Kasumi-1 (cell line): ENCODE measurements around the gene MS4A6E.
"Not testable (repeated sequence)": the region's sequence is repeated elsewhere in the genome, so short reads cannot be mapped to it uniquely, and the experiment has no call there.

Source experiments
- DNase-seq, 2 experiments: peaks; one replicate each; lab custom pipeline; 2025; lab: John Stamatoyannopoulos, UW

Gene MS4A6E, protein sequence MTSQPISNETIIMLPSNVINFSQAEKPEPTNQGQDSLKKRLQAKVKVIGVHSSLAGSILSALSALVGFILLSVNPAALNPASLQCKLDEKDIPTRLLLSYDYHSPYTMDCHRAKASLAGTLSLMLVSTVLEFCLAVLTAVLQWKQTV

DNA sequence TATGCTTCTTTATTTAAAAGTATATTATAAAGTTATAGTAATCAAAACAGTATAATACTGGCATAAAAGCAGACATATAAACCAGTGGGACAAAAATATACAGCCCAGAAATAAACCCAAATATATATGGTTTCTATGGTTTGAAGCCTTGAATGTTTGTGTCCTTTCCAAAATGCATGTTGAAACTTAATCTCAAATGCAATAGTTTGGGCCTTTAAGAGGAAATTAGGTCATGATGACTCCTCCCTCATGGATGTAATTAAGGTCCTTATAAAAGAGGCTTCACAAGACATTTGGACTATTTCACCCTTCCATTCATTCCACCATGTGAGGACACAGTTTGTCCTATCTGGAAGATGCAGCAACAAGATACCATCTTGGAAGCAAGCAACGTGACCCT is at the start of gene MS4A6E:
TSS of gene MS4A6E (plus strand) at position 301 of the 400 bp plus-strand sequence. CDS start 7,641 bp downstream, outside the sequence.
- DNase-seq, result no peak

DNA sequence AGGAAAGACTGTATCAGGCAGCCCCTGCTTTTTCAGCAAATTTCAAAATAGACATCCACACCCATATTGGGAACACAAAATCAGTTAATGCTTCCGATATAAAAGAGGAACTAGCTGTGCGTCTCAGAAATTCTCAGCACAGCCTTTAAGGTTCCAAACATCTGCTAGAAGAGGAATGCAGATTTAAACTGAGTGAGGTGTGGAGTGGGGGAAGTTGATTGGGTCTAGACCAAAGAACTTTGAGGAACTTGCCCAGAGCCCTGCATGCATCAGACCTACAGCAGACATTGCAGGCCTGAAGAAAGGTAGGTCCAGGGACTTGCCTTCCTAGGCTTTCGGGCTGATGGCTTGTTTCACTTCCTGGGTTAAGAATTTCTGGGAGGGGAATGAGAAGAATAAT is 46.6 kb upstream of the MS4A6E start, which contains the start of gene MS4A4A:
TSS of gene MS4A4A (plus strand) at position 255 of the 400 bp plus-strand sequence. CDS start at position 265, 10 bp downstream.
- peak; percentile 94 to 96 for DNase-seq

DNA sequence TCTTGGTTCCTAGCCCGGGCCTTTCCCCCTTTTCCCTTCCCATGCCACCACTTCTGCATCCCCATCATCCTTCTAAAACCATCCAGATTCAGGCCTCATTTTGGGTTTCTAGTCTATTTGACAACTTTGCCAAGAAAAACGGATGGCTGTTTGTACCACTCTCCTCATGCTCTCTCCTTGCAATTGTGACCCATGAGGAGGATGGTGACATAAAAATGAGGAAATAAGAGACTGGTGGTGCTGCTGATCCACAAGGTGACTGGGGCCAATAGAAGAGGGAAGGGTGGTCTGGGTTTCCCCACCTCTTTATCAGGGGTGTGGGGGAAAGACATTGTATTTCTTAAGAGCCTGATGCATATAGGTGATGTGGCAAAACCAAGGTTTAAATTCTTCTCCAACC is 45.6 kb upstream of the MS4A6E start:
- DNase-seq, result no peak

DNA sequence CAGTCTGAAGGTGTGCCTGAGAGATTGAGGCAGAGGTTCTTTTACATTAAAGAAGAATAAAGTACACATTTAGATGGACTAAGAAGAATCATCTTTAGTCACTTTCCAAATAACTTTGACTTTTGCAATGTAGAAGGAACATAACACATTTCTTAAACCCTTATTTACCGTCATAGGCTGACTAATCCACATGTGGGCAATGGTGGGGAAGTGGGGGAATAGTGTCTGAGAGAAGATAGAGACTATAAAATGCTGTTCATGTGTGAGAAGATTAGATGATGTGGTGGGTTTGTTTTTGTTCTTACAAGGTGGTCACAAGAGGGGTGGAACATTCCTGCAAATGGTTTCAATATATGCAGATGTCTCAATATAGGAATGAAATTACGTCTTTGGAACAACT is 44.8 kb upstream of the MS4A6E start:
- DNase-seq, result no peak

DNA sequence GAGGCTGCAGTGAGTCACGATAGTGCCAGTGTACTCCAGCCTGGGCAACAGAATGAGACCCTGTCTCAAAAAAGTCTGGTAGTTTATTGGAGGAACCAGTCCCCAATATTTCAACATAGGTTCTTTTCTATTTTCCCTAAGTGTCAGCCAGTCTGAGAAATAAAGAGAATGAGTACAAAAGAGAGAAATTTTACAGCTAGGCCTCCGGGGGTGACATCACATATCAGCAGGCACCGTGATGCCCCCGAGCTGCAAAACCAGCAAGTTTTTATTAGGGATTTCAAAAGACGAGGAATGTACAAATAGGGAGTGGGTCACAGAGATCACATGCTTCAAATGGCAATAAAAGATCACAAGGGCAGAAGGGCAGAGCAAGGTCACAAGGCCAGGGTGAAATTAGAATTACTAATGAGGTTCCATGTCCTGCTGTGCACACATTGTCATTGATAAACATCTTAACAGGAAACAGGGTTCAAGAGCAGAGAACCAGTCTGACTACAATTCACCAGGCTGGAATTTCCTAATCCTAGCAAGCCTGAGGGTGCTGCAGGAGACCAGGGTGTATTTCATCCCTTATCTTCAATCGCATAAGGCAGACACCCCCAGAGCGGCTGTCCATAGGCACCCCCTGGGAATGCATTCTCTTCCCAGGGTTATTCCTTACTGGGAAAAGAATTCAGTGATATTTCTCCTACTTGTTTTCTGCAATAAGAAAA is 41.5 kb upstream of the MS4A6E start:
- DNase-seq, result not testable (repeated sequence)

DNA sequence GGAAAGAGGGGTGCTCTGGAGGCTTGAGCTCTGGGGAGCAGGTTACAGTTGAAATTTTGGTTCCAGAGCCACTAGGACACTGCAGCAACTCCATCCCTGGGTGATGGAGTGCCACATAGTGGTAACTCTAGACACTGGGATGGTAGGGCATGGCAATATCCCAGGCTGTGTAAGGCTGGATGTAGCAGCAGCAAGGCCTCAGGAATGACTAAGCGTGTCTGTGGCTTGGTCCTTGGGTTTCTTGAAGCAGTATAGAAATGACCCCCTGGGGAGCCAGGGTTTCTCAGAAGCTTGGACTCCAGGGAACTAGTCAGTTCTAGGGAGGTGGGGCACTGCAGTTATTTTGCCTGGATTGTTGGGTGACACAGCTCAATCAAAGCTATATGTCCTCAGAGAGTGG is 38.5 kb upstream of the MS4A6E start:
- no peak for DNase-seq

DNA sequence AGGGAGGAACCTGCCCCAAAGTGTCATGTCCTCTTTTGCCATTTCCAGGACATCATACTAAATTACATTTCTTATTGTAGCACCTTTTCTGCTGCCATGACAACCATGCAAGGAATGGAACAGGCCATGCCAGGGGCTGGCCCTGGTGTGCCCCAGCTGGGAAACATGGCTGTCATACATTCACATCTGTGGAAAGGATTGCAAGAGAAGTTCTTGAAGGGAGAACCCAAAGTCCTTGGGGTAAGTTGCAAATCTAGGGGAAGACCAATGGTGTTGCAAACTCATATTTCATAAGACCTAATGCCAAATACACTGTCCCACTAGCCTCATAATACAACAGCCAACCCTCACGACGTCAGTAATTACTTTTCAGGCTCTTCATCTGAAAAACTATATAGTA is 34.9 kb upstream of the MS4A6E start:
- no peak for DNase-seq

DNA sequence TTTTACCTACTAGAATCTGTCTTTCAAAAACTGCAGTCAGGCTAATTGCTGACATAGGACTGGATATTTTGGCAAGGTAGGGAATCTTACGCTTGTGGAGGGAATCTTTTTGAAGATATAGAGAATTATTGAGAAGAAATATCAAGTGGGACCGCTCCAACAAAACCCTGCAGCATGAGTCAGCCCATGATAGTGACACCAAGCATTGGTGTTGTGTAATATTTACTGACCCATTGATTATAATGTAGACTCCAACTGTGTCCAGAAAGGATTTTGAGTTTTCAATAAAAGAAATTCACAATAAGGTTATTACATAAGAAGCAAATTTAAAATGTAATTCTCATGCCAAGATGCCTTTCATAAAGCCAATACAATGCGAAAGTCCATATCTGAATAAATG is 25.9 kb upstream of the MS4A6E start:
- DNase-seq, result no peak

DNA sequence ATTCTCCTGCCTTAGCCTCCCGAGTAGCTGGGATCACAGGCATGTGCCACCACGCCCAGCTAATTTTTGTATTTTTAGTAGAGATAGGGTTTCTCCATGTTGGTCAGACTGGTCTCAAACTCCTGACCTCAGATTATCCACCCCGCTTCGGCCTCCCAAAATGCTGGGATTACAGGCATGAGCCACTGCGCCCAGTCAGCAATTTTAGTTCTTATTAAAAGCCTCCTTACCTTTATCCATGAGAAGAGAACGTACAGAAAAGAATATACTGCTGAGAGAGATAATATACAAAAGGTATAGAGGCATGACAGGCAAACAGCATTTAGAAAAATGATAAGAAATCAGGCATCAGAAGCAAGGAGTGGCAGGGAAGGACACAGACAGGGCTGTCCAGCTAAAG is 25.2 kb upstream of the MS4A6E start:
- not testable (repeated sequence) for DNase-seq

DNA sequence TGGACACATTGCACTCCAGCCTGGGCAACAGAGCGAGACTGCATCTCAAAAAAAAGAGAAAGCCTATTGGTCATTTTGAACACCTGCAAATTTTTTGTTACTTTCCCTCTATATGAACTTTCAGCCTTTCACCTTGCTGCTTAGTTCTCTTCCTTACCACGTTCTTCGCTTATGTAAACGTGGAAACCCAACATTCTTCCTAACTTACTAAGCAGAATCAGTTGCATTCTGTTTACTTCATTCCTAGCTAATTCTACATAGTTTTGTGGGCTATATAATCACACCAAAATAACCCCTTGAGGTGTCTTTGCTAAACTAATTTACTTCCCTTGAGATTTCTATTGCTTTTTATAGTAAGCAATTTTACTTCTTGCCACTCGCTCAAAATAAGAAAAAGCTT is 23.4 kb upstream of the MS4A6E start:
- DNase-seq, result no peak

DNA sequence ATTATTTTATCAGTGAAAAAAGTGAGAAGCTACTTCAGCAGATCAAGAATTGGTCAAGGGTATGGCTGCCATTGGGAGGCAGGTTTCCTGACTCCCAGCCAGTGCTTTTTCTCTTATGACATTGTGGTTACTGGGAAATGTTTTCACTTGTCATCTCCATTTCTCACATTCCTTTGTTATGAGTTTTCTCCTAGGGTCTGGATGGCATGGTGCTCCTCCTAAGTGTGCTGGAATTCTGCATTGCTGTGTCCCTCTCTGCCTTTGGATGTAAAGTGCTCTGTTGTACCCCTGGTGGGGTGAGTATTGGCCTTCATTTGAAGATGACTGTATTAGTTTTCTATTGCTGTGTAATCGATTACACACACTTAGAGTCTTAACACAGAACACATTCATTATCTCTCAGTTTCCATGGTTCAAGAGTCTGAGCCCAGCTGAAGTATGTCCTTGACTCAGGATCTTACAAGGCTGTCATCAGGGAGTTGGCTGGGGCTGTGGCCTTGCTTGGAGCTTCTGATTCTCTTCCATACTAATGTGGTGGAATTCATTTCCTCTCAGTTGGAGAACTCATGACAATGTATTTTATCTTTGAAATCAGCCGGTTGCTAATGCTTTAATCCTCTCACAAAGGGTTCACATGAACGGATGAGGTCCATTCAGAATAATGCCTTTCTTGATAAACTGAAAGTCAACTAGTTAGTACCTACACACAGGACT is 21.0 kb upstream of the MS4A6E start:
- DNase-seq, result no peak

DNA sequence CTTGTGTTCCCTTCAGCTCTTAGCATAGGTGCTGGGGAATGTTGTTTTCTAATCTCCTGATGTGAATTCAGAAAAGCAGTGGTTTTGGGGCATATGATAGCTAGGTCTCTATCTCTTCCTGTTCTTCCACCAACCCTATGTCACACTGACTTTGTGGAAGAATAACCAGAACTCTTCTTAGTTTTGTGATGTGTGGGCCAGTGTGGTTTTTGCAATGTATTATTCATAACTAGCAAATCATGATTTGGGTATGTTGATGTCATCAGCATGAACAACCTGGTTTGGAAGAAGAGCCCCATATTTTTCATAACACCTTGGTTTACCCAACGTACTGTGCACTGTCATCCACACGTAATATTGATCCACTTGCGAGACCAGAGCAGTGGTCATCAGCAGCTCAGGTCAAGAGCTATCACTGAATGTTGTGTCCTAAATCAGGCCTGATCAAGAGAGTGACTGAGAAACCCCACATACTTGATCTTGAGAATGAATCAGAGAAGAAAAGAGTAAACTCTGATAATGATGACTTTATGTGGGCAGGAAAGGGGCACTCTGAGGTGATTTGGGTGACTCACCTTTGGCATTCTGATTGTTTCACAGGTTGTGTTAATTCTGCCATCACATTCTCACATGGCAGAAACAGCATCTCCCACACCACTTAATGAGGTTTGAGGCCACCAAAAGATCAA is 19.4 kb upstream of the MS4A6E start:
- no peak for DNase-seq

DNA sequence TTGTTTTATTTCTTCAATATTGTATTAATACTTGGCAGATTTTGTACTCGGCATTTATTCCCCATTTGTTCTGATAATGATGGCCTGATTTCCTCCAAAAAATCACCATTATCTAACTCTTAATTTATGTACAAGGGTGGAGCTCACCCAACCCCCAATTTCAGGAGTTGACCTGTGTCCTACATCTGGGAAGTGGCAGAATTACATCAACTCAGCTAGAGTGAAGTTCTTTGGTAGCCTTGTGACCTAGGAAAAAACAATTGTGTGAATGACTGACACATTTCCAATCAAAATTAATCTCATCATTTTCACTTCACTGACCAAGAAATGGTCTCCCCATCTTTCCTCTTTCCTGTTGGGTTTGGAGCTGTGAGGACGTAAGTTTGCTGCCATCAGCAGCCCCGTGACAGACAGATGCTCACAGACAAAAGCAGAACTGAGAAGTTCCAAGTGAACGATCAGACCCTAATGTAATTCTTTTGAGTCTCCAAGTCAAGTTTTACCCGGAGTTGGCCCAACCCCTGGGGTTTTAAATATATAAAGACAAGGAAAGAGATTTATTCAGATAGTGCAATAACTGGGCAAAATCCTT is 16.6 kb upstream of the MS4A6E start:
- no peak for DNase-seq

DNA sequence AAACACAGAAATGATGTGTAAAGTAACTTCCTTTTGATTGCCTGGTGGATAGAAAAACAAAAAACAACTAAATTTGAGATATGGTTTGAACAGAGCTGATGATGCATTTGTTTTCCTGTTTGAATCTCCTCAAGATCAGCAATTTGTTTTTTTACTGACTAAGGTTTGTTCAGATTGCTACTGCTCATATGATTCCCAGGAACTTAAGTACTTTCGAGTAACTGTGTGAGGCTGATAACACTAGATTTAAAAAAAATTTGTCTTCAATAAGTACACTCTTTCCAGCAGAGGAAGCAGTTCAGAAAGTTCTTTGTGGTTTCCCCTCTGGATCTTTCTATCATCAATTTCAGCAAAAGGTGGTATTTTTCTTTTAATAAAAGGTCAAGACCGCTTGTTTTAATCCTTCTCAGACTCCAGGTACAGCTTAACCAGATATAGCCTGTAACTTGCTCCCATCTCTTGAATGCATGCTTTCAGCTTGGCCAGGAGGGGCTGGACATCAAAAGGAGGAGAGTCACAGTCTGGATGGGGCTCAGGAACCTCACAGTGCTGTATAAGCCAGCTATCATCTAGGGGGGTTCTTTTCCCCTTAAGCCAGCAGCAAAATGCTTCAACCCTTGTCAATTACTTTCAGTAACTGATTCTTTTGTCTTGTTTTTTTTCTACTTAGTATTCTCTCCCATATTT is 12.3 kb upstream of the MS4A6E start:
- DNase-seq, result no peak

DNA sequence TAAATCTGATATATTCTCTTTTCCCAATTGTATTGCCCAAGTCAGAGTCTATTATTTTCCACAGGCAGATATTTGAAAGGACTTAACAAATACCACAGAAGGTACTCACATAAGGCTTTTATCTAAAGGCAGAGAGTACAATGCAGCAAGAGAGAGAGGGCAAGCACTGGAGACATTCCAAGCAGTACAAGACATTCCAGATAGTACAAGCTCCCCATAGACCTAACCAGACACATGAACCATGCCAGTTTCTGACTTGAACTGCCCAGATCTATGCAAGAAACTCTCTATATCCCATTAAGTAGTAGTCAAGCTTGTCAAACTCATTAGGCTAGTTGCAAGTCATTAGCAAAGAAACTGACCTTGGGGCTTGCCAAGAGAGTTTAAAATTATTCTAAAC is 11.2 kb upstream of the MS4A6E start:
- no peak for DNase-seq

DNA sequence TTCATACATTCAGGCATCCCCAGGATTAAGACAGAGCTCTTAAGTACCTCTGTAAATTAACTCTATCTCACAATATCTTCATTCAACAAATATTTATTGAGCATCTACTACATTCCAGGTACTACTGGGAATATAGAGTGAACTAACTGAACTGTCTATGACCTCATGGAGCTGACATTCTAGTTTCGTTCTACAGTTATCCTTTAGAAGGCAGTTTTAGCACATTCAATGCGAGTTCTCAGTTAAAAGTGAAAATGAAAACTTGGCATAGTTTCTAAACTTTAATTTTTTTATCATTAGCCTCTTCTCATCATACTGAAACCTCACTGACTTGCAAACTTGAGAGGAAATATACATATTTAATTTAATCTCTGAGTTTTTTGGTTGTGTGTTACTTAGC is 10.7 kb upstream of the MS4A6E start:
- DNase-seq, result no peak

DNA sequence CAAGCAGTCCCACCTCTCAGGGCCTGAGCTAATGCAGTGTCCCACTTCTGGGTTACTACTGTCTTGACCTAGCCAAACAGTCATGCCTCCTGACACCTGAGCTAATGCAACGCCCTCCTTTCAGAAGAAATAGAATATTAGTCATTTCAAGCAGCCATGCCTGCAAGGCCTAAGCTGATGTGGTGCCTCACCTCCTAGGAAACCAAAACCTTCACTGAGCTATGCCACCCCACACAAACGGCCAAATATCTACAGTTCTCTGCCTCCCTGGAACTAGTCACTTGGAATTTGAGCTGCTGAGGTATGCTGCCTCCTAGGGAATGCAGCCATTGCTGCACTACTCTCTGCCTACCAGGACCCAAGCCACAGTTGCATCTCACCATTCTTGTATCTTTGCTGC is 8.3 kb upstream of the MS4A6E start:
- DNase-seq, result no peak

DNA sequence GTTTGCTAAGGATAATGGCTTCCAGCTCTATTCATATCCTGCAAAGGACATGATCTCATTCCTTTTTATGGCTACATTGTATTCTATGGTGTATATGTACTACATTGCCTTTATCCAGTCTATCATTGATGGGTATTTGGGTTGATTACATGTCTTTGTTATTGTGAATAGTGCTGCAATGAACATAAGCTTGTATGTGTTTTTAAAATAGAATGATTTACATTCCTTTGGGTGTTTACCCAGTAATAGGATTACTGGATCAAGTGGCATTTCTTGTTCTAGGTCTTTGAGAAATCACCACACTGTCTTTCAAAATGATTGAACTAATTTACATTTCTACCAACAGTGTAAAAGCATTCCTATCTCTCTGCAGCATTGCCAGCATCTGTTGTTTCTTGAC is 6.0 kb upstream of the MS4A6E start:
- DNase-seq, result no peak

DNA sequence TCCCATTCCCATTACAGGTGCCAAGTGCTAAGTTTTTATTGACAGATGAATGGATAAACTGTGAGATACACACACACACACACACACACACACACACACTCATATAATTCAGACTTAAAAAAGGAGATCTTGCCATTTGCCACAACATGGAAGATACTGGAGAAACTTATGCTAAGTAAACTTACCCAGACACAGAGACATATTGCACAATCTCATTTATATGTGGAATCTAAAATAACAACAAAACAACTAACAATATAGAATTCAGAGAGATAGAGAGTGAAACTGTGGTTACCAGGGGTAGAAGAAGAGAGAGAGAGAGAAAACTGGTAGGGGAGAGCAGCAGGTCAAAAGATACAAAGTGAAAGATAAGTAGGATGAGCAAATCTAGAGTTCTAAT is 1.4 kb downstream of the MS4A6E start:
- DNase-seq, result no peak

DNA sequence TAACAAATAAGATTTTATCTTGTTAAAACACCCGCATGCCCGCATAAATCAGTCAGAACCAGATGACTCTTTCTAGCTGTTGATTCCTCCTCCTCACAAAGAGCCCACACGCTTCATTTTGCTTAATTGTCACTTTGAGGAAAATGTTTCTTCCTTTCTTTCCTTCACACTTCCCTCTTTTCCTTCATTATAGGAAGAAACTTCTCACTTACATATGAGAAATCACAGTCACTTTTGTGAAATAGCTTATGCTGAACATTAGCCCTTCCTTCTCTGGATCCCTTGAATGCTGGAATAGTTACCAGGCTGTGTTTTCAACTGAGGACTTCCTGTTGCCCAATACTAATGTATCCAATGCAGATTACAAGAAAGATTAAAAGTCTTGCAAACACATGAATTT is 5.8 kb downstream of the MS4A6E start:
- DNase-seq, result no peak

DNA sequence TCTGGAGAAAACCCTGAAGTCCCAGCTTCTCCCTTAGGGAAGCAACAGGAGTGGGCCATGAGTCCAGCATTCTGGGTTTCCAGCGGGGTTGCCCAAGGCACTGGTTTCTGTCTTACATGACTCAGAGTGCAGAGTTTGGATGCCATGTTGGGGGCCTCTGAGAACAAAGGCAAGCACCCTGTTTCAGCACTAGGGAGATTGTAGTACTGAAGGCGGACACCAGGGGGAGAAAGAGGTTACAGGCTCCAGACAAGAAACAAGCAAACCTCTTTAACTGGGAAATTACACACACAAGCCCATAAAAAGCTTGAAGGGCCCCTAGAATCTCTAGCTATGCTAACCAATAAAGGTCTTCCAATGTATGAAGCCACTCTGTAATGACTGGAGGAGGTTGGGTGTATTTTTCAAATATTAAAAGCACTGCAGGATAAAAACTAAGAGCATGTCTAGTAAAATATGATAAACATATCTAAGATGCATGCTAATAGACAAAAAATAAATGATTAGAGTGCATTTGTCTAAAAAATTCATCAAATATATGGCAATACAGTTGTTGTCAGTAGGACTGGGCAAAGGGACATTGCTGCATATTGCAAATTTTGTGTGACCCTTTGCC is 7.1 kb downstream of the MS4A6E start:
- DNase-seq, result peak; percentile 84 to 94
